HepG2 (cell line): ENCODE measurements around the gene IL15RA. TPM values are rescaled to one million over a fixed set of nuclear protein-coding genes. Genes with fewer than 3 reads are reported as not detected.

ENCODE experiments used
- ATAC-seq: fragments of 200-7000 bp; cut with Tn5 transposase; 3 replicates; pipeline ENCODE4 v1.9.1; 2020; ENCODE audit warnings: mild to moderate bottlenecking, moderate library complexity
- BruUV-seq: library from RNA; stranded (reverse); fragments of 400-500 nt; replicated peaks from 2 replicates; lab custom pipeline; 2021; lab: Mats Ljungman, UMichigan
- CTCF ChIA-PET: fragments of 300-600 bp; formaldehyde crosslinking; extraction: SDS; loops from one replicate; lab custom pipeline; 2021; ENCODE audit warnings: low total read pairs, inconsistent platforms, low intra/inter-chr PET ratio; lab: Yijun Ruan, JAX
- POLR2A ChIA-PET: fragments of 350-600 bp; sonication (Branson Sonifier 250); formaldehyde crosslinking; loops from one replicate; lab custom pipeline; 2020; ENCODE audit warnings: antibody characterized with exemption, inconsistent platforms; lab: Yijun Ruan, JAX
- DNase-seq: peaks from one replicate; pipeline ENCODE4 v3.0.0-alpha.2; 2015; ENCODE audit warnings: low spot score
- FAIRE-seq: peaks from 3 replicates; lab custom pipeline; 2011; peaks lifted over from hg19 to GRCh38; lab: Jason Lieb, UNC
- H2AFZ ChIP-seq: one replicate; pipeline ENCODE4 v1.6.1; 2011; ENCODE audit warnings: low read length, inconsistent platforms
- H3K27ac ChIP-seq: fragments of 300-600 bp; 3 replicates; pipeline ENCODE4 v1.8.0; 2011; ENCODE audit warnings: mixed run types, mild to moderate bottlenecking, mixed read lengths, low read length, inconsistent platforms; ENCODE audit not compliant: insufficient read depth; ENCODE audit errors: extremely low read length
- H3K27me3 ChIP-seq, 2 experiments: fragments of 200-600 bp in 1 of 2; 2 replicates in 1 of 2; 3 replicates in 1 of 2; pipeline versions ENCODE4 v1.6.0 to v1.8.0; 2011; ENCODE audit warnings: low read length in 2 of 2, mild to moderate bottlenecking in 2 of 2, moderate library complexity in 2 of 2, inconsistent platforms in 1 of 2; ENCODE audit not compliant: insufficient read depth in 2 of 2, control insufficient read depth in 1 of 2
- H3K36me3 ChIP-seq, 2 experiments: fragments of 200-600 bp in 1 of 2; replicated peaks in 1 of 2; 2 replicates in 1 of 2; 3 replicates in 1 of 2; pipeline versions ENCODE4 v1.5.1 to v1.8.0; 2011; ENCODE audit warnings: low read length in 2 of 2, inconsistent platforms in 1 of 2; ENCODE audit not compliant: insufficient read depth in 2 of 2, control insufficient read depth in 1 of 2
- H3K4me1 ChIP-seq: 2 replicates; pipeline ENCODE4 v1.5.1; 2012; ENCODE audit warnings: low read length, inconsistent platforms; ENCODE audit not compliant: insufficient read depth
- H3K4me2 ChIP-seq: 2 replicates; pipeline ENCODE4 v1.6.0; 2011; ENCODE audit warnings: low read depth, low read length, inconsistent platforms
- H3K4me3 ChIP-seq, 3 experiments: fragments of 200-600 bp in 1 of 3; sonication (generic), shearing (Covaris generic) in 1 of 3; replicated peaks in 1 of 3; 2 replicates each; pipeline ENCODE4 v1.5.1; 2011 to 2016; ENCODE audit warnings: low read length in 3 of 3, inconsistent platforms in 2 of 3, low read depth in 2 of 3, mild to moderate bottlenecking in 2 of 3, control low read depth in 1 of 3, mixed read lengths in 1 of 3; ENCODE audit not compliant: insufficient read depth in 1 of 3
- H3K79me2 ChIP-seq: one replicate; pipeline ENCODE4 v1.6.1; 2011; ENCODE audit warnings: low read length, inconsistent platforms; ENCODE audit not compliant: insufficient read depth
- H3K9ac ChIP-seq: 2 replicates; pipeline ENCODE4 v1.6.0; 2011; ENCODE audit warnings: mild to moderate bottlenecking, low read depth, low read length, inconsistent platforms; ENCODE audit not compliant: insufficient read depth
- H3K9me3 ChIP-seq: 2 replicates; pipeline ENCODE4 v1.5.1; 2012; ENCODE audit warnings: mild to moderate bottlenecking, low read length
- H4K20me1 ChIP-seq: 2 replicates; pipeline ENCODE4 v1.6.0; 2011; ENCODE audit warnings: inconsistent platforms, mild to moderate bottlenecking, low read length, moderate library complexity; ENCODE audit not compliant: insufficient read depth
- RFX3 ChIP-seq: IDR thresholded peaks from 2 replicates; pipeline ENCODE4 v1.6.1; 2016; ENCODE audit warnings: missing biosample characterization, missing genetic modification reagents
- SNAPC2 ChIP-seq: sonication (generic); formaldehyde crosslinking; IDR thresholded peaks from 2 replicates; pipeline ENCODE4 v1.8.1; 2022; ENCODE audit warnings: mild to moderate bottlenecking, missing genetic modification reagents
- ZKSCAN1 ChIP-seq: fragments of 150-350 bp; IDR thresholded peaks from 2 replicates; pipeline ENCODE4 v1.6.1; 2014; ENCODE audit warnings: low read length
- ZNF101 ChIP-seq: sonication (generic); formaldehyde crosslinking; IDR thresholded peaks from 2 replicates; pipeline ENCODE4 v1.4.0; 2020; ENCODE audit warnings: mild to moderate bottlenecking, low read depth, missing genetic modification reagents, borderline replicate concordance
- ZSCAN31 ChIP-seq: sonication (generic); formaldehyde crosslinking; IDR thresholded peaks from 2 replicates; pipeline ENCODE4 v1.5.0; 2020; ENCODE audit warnings: low read depth, mild to moderate bottlenecking, missing genetic modification reagents
- WGBS: methylation state at CpG from one replicate; pipeline ENCODE4 v1.1.6; 2017; ENCODE audit warnings: low lambda C conversion rate; 5-methylcytosine and 5-hydroxymethylcytosine counted together
- in situ Hi-C: cut with HindIII; loops from 2 replicates; pipeline ENCODE4 v1.10.0; 2017; ENCODE audit warnings: low pct_unique_long_range_greater_than_20kb; ENCODE audit not compliant: extremely low pct_ligation_motif_present
- intact Hi-C: fragments of 100-400 bp; cut with micrococcal nuclease; formaldehyde crosslinking; loops from one replicate; pipeline ENCODE4 v1.10.0; 2022; ENCODE audit not compliant: unreplicated experiment
- polyA plus RNA-seq, 8 experiments: library from polyadenylated mRNA; depleted of rRNA in 3 of 8; stranded (reverse) in 7 of 8; unstranded in 1 of 8; fragments of >200 nt; fragmentation: Illumina TruSeq in 4 of 8; extraction: Trizol in 4 of 8; gene quantifications; 2 replicates each; pipeline versions ENCODE4 v1.2.1 to v1.2.3, GENCODE V29; 2011 to 2016; ENCODE audit warnings: low read depth in 4 of 8, missing spikeins in 1 of 8, mixed read lengths in 1 of 8; ENCODE audit not compliant: insufficient read depth in 1 of 8
- total RNA-seq, 5 experiments: library from RNA; depleted of rRNA; stranded (reverse); fragments of >200 nt; fragmentation: Illumina TruSeq; extraction: Trizol; gene quantifications; 2 replicates each; pipeline ENCODE4 v1.2.3, GENCODE V29; 2016; ENCODE audit warnings: low read depth in 1 of 5
- TF ChIP-seq, protein P1 (sequence below): IDR thresholded peaks from 2 replicates; pipeline ENCODE4 v1.6.1; 2016; ENCODE audit warnings: missing biosample characterization, missing genetic modification reagents, low read depth
- TF ChIP-seq, protein P2 (sequence below): sonication (generic); formaldehyde crosslinking; IDR thresholded peaks from 2 replicates; pipeline ENCODE4 v1.5.1; 2020; ENCODE audit warnings: mild to moderate bottlenecking, missing genetic modification reagents, moderate library complexity
- TF ChIP-seq, protein P3 (sequence below): sonication (generic); formaldehyde crosslinking; IDR thresholded peaks from 2 replicates; pipeline ENCODE4 v1.8.1; 2023; ENCODE audit warnings: mild to moderate bottlenecking, moderate library complexity, missing genetic modification reagents
- TF ChIP-seq, protein P4 (sequence below): sonication (generic); formaldehyde crosslinking; conservative IDR thresholded peaks from 2 replicates; pipeline ENCODE4 v1.4.0; 2020; ENCODE audit warnings: missing genetic modification reagents

IL15RA gene
- total and polyA plus RNA-seq, 2 of the 13 experiments (the other 11 are each of a cell fraction or from before 2014, with no cell fraction given): 0.53 to 0.77 TPM

DNA sequence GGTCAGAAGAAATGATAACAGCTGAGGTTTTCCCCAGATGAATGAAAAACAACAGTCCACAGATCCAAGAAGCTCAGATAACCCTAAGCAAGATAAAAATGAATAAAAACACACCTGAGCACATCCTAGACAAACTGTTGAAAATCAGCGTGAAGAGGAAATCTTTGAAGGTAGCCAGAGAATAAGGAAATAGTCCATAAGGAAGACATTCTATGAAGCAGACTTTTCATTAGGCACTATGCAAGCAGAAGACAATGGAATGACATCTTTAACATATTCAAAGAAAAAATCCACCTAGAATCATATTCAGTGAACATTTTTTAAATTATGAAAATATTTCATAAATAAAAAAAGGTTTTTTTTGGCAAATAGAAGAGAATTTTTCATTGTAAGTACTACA lies 15.1 kb upstream of the IL15RA start:
- in situ Hi-C loops (no loop called here), intact Hi-C loops (no loop called here)
- Histone ChIP-seq H3K9me3 (no peaks in the 10 kb centered on the region), H3K4me2 (no peak overlapping the region), H4K20me1 (no peaks in the 10 kb centered on the region), H3K27ac (no peak overlapping the region), H3K79me2 (no peaks in the 10 kb centered on the region), H3K36me3 (no peaks in the 10 kb centered on the region), H2AFZ (no peak overlapping the region), H3K27me3 (0 out of 5 replicates have a peak, but pooled peaks cover 0 to 3% of the 10 kb centered on the region in 2 experiments), H3K9ac (no peak overlapping the region), H3K4me1 (no peaks in the 10 kb centered on the region), H3K4me3 (no peak overlapping the region)
- no peak for DNase-seq
- TF ChIP-seq RFX3: no peak
- TF ChIP-seq, protein P1, sequence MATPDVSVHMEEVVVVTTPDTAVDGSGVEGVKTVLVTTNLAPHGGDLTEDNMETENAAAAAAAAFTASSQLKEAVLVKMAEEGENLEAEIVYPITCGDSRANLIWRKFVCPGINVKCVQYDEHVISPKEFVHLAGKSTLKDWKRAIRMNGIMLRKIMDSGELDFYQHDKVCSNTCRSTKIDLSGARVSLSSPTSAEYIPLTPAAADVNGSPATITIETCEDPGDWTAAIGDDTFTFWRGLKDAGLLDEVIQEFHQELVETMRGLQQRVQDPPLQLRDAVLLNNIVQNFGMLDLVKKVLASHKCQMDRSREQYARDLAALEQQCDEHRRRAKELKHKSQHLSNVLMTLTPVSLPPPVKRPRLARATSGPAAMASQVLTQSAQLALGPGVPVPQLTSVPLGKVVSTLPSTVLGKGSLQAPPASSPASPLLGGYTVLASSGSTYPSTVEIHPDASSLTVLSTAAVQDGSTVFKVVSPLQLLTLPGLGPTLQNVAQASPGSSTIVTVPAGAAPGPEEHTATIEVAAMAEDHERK (CRISPR knock-in tag): no peak
- no peak for TF ChIP-seq ZNF101 (CRISPR knock-in tag)
- no peak for TF ChIP-seq ZSCAN31 (CRISPR knock-in tag)
- TF ChIP-seq, protein P2, sequence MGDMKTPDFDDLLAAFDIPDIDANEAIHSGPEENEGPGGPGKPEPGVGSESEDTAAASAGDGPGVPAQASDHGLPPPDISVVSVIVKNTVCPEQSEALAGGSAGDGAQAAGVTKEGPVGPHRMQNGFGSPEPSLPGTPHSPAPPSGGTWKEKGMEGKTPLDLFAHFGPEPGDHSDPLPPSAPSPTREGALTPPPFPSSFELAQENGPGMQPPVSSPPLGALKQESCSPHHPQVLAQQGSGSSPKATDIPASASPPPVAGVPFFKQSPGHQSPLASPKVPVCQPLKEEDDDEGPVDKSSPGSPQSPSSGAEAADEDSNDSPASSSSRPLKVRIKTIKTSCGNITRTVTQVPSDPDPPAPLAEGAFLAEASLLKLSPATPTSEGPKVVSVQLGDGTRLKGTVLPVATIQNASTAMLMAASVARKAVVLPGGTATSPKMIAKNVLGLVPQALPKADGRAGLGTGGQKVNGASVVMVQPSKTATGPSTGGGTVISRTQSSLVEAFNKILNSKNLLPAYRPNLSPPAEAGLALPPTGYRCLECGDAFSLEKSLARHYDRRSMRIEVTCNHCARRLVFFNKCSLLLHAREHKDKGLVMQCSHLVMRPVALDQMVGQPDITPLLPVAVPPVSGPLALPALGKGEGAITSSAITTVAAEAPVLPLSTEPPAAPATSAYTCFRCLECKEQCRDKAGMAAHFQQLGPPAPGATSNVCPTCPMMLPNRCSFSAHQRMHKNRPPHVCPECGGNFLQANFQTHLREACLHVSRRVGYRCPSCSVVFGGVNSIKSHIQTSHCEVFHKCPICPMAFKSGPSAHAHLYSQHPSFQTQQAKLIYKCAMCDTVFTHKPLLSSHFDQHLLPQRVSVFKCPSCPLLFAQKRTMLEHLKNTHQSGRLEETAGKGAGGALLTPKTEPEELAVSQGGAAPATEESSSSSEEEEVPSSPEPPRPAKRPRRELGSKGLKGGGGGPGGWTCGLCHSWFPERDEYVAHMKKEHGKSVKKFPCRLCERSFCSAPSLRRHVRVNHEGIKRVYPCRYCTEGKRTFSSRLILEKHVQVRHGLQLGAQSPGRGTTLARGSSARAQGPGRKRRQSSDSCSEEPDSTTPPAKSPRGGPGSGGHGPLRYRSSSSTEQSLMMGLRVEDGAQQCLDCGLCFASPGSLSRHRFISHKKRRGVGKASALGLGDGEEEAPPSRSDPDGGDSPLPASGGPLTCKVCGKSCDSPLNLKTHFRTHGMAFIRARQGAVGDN (CRISPR knock-in tag): no peak
- TF ChIP-seq ZKSCAN1: no peak
- TF ChIP-seq, protein P3, sequence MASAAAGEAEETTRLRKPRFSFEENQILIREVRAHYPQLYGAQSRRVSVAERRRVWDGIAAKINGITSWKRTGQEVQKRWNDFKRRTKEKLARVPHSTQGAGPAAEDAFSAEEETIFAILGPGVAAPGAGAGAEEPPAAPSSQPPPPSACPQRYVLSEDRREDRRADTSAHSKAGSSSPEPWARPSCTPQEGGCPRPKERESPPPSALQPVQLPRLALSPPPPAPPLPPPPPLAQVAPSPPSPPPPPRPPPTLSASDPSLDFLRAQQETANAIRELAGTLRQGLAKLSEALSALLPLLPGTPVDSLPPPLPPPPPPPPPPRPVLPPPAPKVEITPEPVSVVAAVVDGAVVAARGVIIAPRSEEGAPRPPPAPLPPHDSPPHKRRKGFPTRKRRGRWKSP (CRISPR knock-in tag): no peak
- no peak for TF ChIP-seq SNAPC2 (CRISPR knock-in tag)
- TF ChIP-seq, protein P4, sequence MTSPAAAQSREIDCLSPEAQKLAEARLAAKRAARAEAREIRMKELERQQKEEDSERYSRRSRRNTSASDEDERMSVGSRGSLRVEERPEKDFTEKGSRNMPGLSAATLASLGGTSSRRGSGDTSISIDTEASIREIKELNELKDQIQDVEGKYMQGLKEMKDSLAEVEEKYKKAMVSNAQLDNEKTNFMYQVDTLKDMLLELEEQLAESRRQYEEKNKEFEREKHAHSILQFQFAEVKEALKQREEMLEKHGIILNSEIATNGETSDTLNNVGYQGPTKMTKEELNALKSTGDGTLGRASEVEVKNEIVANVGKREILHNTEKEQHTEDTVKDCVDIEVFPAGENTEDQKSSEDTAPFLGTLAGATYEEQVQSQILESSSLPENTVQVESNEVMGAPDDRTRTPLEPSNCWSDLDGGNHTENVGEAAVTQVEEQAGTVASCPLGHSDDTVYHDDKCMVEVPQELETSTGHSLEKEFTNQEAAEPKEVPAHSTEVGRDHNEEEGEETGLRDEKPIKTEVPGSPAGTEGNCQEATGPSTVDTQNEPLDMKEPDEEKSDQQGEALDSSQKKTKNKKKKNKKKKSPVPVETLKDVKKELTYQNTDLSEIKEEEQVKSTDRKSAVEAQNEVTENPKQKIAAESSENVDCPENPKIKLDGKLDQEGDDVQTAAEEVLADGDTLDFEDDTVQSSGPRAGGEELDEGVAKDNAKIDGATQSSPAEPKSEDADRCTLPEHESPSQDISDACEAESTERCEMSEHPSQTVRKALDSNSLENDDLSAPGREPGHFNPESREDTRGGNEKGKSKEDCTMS (CRISPR knock-in tag): no peak
- no TSS peak for BruUV-seq
- ATAC-seq: no peak
- FAIRE-seq: no peak
- WGBS: 0% methylated on average over 1 of the region's 1 CpG
- ChIA-PET CTCF (no interaction called here), POLR2A (no interaction called here)
